ENCODE data around the gene CELSR3. TPM values are rescaled to one million over a fixed set of nuclear protein-coding genes. Genes with fewer than 3 reads are reported as not detected.

CELSR3 gene
- total RNA-seq, 1 experiment from 2014 or later, result 1.1 TPM

DNA sequence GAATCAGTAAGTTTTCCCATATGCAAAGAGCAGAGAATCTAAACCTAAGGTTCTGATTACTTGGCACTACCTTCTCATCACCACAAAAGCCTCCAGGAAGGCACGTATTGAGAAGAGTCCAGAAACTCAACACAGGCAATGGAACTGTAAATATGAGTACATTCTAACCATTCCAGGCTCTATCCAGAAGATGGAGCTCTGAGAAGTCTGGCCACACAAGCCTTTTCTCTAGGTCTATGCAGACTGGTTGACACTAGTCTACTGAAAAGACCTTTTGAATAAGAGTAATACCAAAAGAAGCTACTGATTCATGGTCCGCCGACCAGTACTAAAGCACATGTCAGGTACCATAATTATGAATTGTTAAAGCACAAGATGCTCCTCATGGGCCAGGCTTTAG lies 35.3 kb upstream of the CELSR3 start:
- peak; percentile 31 for DNase-seq
- CTCF ChIA-PET, result interaction anchor here (0.6 to 1.1 kb wide), 3 partner anchors 11 to 248 kb away, joined by 3 to 4 read pairs (median 3); no protein-coding TSS in a partner anchor
- peak; percentile 27 for ATAC-seq
- Histone ChIP-seq H3K36me3 (ENCODE audit: low read depth, low read length) (peaks cover 61% of the 10 kb centered on the region), H3K27me3 (ENCODE audit: low read length) (no peaks in the 10 kb centered on the region), H4K20me1 (ENCODE audit: low read length) (peaks cover 63% of the 10 kb centered on the region), H3K9me3 (ENCODE audit: low read length) (no peaks in the 10 kb centered on the region), H3K4me2 (ENCODE audit: low read length) (no peak overlapping the region), H3K27ac (ENCODE audit: low read length) (no peak overlapping the region), H3K9ac (ENCODE audit: low read length) (no peak overlapping the region), H3K9me2 (replicated peaks; ENCODE audit: low read length) (no peaks in the 10 kb centered on the region), H2AFZ (ENCODE audit: low read length) (no peak overlapping the region), H3F3A (ENCODE audit: low read length, unreplicated experiment) (no peaks in the 10 kb centered on the region), H3K4me3 (ENCODE audit: low read length) (no peak overlapping the region), H3K79me2 (ENCODE audit: low read length) (peaks cover 88% of the 10 kb centered on the region), H3K4me1 (ENCODE audit: insufficient read depth, low read length) (peaks cover 22% of the 10 kb centered on the region; the same call in 1 of the 2 replicates)
- POLR2A ChIA-PET (ENCODE audit: unreplicated experiment), result no interaction called here
- TF ChIP-seq, protein P1, sequence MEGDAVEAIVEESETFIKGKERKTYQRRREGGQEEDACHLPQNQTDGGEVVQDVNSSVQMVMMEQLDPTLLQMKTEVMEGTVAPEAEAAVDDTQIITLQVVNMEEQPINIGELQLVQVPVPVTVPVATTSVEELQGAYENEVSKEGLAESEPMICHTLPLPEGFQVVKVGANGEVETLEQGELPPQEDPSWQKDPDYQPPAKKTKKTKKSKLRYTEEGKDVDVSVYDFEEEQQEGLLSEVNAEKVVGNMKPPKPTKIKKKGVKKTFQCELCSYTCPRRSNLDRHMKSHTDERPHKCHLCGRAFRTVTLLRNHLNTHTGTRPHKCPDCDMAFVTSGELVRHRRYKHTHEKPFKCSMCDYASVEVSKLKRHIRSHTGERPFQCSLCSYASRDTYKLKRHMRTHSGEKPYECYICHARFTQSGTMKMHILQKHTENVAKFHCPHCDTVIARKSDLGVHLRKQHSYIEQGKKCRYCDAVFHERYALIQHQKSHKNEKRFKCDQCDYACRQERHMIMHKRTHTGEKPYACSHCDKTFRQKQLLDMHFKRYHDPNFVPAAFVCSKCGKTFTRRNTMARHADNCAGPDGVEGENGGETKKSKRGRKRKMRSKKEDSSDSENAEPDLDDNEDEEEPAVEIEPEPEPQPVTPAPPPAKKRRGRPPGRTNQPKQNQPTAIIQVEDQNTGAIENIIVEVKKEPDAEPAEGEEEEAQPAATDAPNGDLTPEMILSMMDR (conservative IDR thresholded peaks at IDR 0.05; ENCODE audit: low read depth, low read length), result peak; percentile 44; the same call in 1 of the 2 replicates
- TF ChIP-seq EZH2phosphoT487 (IDR thresholded peaks at IDR 0.05; ENCODE audit: borderline replicate concordance, low read length) (no peak), EZH2 (IDR thresholded peaks at IDR 0.05; ENCODE audit: low read length, unreplicated experiment) (no peak)
- intact Hi-C loops (cut with micrococcal nuclease), result loop anchor here (2.0 kb wide), 1 partner anchor 43 kb away; no protein-coding TSS in a partner anchor
- no TSS peak for BruUV-seq (replicated peaks)

DNA sequence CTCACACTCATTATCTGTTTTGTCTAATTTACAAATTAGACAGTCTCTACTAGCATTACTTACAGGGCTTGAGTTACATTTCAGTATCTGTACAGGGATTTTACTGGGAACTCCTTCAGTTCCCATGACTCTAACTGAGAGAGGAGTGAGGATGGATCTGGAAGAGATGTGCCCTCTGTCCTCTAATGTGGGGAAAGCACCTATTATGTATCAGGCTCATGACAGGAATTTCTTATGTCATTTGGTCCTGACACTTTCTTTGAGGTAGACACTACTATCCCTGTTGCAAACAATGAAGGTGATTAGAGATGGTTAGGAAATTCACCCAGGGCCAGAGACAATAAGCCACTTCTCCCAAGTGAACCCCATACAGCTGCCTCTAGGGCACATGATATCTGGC lies 33.9 kb upstream of the CELSR3 start:
- no TSS peak for BruUV-seq (replicated peaks)
- Histone ChIP-seq H3K4me2 (ENCODE audit: low read length) (no peak overlapping the region), H4K20me1 (ENCODE audit: low read length) (peaks cover 52% of the 10 kb centered on the region), H2AFZ (ENCODE audit: low read length) (no peak overlapping the region), H3K9me3 (ENCODE audit: low read length) (no peaks in the 10 kb centered on the region), H3K9me2 (replicated peaks; ENCODE audit: low read length) (no peaks in the 10 kb centered on the region), H3K27ac (ENCODE audit: low read length) (no peak overlapping the region), H3K4me1 (ENCODE audit: insufficient read depth, low read length) (peaks cover 22% of the 10 kb centered on the region; the same call in 1 of the 2 replicates), H3K27me3 (ENCODE audit: low read length) (no peaks in the 10 kb centered on the region), H3K79me2 (ENCODE audit: low read length) (peaks cover 77% of the 10 kb centered on the region), H3F3A (ENCODE audit: low read length, unreplicated experiment) (no peaks in the 10 kb centered on the region), H3K36me3 (ENCODE audit: low read depth, low read length) (peaks cover 67% of the 10 kb centered on the region), H3K9ac (ENCODE audit: low read length) (no peak overlapping the region), H3K4me3 (ENCODE audit: low read length) (no peak overlapping the region)
- no peak for DNase-seq
- no peak for ATAC-seq
- ChIA-PET POLR2A (ENCODE audit: unreplicated experiment) (interaction anchor here (0.7 kb wide), 1 partner anchor 10 kb away, joined by 3 read pairs; no protein-coding TSS in a partner anchor), CTCF (no interaction called here)
- TF ChIP-seq, protein P1 (conservative IDR thresholded peaks at IDR 0.05; ENCODE audit: low read depth, low read length), result no peak
- TF ChIP-seq EZH2phosphoT487 (IDR thresholded peaks at IDR 0.05; ENCODE audit: borderline replicate concordance, low read length) (no peak), EZH2 (IDR thresholded peaks at IDR 0.05; ENCODE audit: low read length, unreplicated experiment) (no peak)
- intact Hi-C loops (cut with micrococcal nuclease), result no loop called here

DNA sequence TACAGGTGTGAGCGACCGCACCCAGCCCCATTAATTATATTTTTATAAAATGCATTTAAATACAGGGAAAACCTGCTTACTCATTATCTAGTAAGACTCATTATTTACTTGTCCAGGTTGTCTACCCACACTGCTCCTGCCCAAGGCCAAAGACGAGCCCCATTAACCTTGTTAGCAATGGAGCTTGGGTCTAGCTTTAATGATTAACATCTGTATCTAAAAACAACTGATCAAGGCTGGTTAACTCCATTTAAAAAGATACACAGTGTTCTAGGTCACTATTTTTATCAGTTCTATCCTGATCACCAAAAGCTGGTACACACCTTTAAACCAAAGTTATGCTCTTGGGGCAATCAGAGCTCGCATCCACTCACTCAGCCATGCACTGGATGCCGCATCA lies 33.5 kb upstream of the CELSR3 start:
- H2AFZ ChIP-seq (ENCODE audit: low read length), result no peak overlapping the region
- H3K27ac ChIP-seq (ENCODE audit: low read length), result no peak overlapping the region
- ChIA-PET POLR2A (ENCODE audit: unreplicated experiment) (interaction anchor here (0.7 kb wide), 1 partner anchor 10 kb away, joined by 3 read pairs; no protein-coding TSS in a partner anchor), CTCF (no interaction called here)
- peaks cover 22% of the 10 kb centered on the region; the same call in 1 of the 2 replicates for H3K4me1 ChIP-seq (ENCODE audit: insufficient read depth, low read length)
- H3K36me3 ChIP-seq (ENCODE audit: low read depth, low read length), result peaks cover 70% of the 10 kb centered on the region
- no peak overlapping the region for H3K9ac ChIP-seq (ENCODE audit: low read length)
- no peaks in the 10 kb centered on the region for H3K27me3 ChIP-seq (ENCODE audit: low read length)
- no TSS peak for BruUV-seq (replicated peaks)
- intact Hi-C loops (cut with micrococcal nuclease), result no loop called here
- H4K20me1 ChIP-seq (ENCODE audit: low read length), result peaks cover 52% of the 10 kb centered on the region
- H3K9me3 ChIP-seq (ENCODE audit: low read length), result no peaks in the 10 kb centered on the region
- no peaks in the 10 kb centered on the region for H3F3A ChIP-seq (ENCODE audit: low read length, unreplicated experiment)
- ATAC-seq, result no peak
- TF ChIP-seq, protein P1 (conservative IDR thresholded peaks at IDR 0.05; ENCODE audit: low read depth, low read length), result no peak
- no peak for TF ChIP-seq EZH2 (IDR thresholded peaks at IDR 0.05; ENCODE audit: low read length, unreplicated experiment)
- no peak for TF ChIP-seq EZH2phosphoT487 (IDR thresholded peaks at IDR 0.05; ENCODE audit: borderline replicate concordance, low read length)
- peaks cover 73% of the 10 kb centered on the region for H3K79me2 ChIP-seq (ENCODE audit: low read length)
- no peak for DNase-seq
- no peak overlapping the region for H3K4me2 ChIP-seq (ENCODE audit: low read length)
- H3K9me2 ChIP-seq (replicated peaks; ENCODE audit: low read length), result no peaks in the 10 kb centered on the region
- no peak overlapping the region for H3K4me3 ChIP-seq (ENCODE audit: low read length)

Data from PC-3 (cell line).